SK-N-SH treated with all-trans-retinoic acid at 6 μM for 48 hours (cell line): Measurements from ENCODE around the gene KIF21B.
"Not testable (repeated sequence)": the region's sequence is repeated elsewhere in the genome, so short reads cannot be mapped to it uniquely, and the experiment has no call there.

Source experiments
- ISL1 ChIP-seq: fragments of 250-450 bp; sonication (Bioruptor Pico); IDR thresholded peaks from 2 replicates; pipeline ENCODE4 v2.1.2; 2022; ENCODE audit warnings: mild to moderate bottlenecking, moderate library complexity
- OSR1 ChIP-seq: fragments of 250-450 bp; sonication (Bioruptor Pico); IDR thresholded peaks from 2 replicates; pipeline ENCODE4 v1.8.0; 2022; ENCODE audit warnings: moderate library complexity, mild to moderate bottlenecking, inconsistent platforms
- PATZ1 ChIP-seq: fragments of 250-450 bp; sonication (Bioruptor Pico); IDR thresholded peaks from 2 replicates; pipeline ENCODE4 v1.8.0; 2020; ENCODE audit warnings: mild to moderate bottlenecking, moderate library complexity, borderline replicate concordance
- POU6F1 ChIP-seq: fragments of 250-450 bp; sonication (Bioruptor Pico); IDR thresholded peaks from 2 replicates; pipeline ENCODE4 v1.8.0; 2021; ENCODE audit warnings: low read depth, mild to moderate bottlenecking, moderate library complexity, borderline replicate concordance
- RARB ChIP-seq: fragments of 250-450 bp; sonication (Bioruptor Pico); IDR thresholded peaks from 2 replicates; pipeline ENCODE4 v1.8.0; 2021; ENCODE audit warnings: mild to moderate bottlenecking, moderate library complexity
- SNAI2 ChIP-seq: fragments of 250-450 bp; sonication (Bioruptor Pico); IDR thresholded peaks from 2 replicates; pipeline ENCODE4 v1.5.0; 2020; ENCODE audit warnings: mild to moderate bottlenecking, moderate library complexity
- ZC3H10 ChIP-seq: fragments of 250-450 bp; sonication (Bioruptor Pico); IDR thresholded peaks from 2 replicates; pipeline ENCODE4 v1.5.1; 2021; ENCODE audit warnings: mild to moderate bottlenecking, moderate library complexity
- ZNF70 ChIP-seq: fragments of 450-650 bp; formaldehyde crosslinking; IDR thresholded peaks from 2 replicates; pipeline ENCODE4 v1.5.0; 2020; ENCODE audit warnings: mild to moderate bottlenecking, moderate library complexity

GRCh38 chr1:200962151-200962550, 61.4 kb downstream of the KIF21B start:
- not testable (repeated sequence) for TF ChIP-seq ISL1 (CRISPR knock-in tag); SNAI2 (CRISPR knock-in tag); RARB (CRISPR knock-in tag); PATZ1 (CRISPR knock-in tag); OSR1; ZC3H10 (CRISPR knock-in tag); POU6F1 (CRISPR knock-in tag); ZNF70 (CRISPR knock-in tag)
